H1 (cell line): ENCODE measurements around the gene UBXN1.

Experiments
- CHD2 ChIP-seq: IDR thresholded peaks from 2 replicates; pipeline ENCODE4 v1.6.1; 2012; ENCODE audit warnings: low read length, improper control_type of control experiment
- EZH2 ChIP-seq: fragments of 200-600 bp; sonication (generic); IDR thresholded peaks from 2 replicates; pipeline ENCODE4 v1.7.1; 2012; ENCODE audit warnings: low read depth, mild to moderate bottlenecking, moderate library complexity, low read length, inconsistent platforms; ENCODE audit not compliant: severe bottlenecking
- HDAC6 ChIP-seq: IDR thresholded peaks from one replicate; pipeline ENCODE4 v1.7.1; 2012; ENCODE audit warnings: low read depth, mild to moderate bottlenecking, inconsistent platforms, low read length, moderate library complexity
- POLR2A ChIP-seq, 2 experiments: IDR thresholded peaks; 1 replicate in 1 of 2; 2 replicates in 1 of 2; pipeline ENCODE4 v1.6.1; 2011; ENCODE audit warnings: low read depth in 2 of 2, low read length in 2 of 2, mild to moderate bottlenecking in 2 of 2; ENCODE audit errors: control extremely low read depth in 1 of 2
- RBBP5 ChIP-seq: IDR thresholded peaks from 2 replicates; pipeline ENCODE4 v1.7.1; 2012; ENCODE audit warnings: low read depth, mild to moderate bottlenecking, inconsistent platforms, low read length, moderate library complexity, borderline replicate concordance
- RNF2 ChIP-seq: fragments of 200-900, 300-1000 bp; sonication (generic); IDR thresholded peaks from 2 replicates; pipeline ENCODE4 v1.7.1; 2016; ENCODE audit warnings: borderline replicate concordance, low read depth, mild to moderate bottlenecking, antibody characterized with exemption, low read length; ENCODE audit not compliant: poor library complexity, severe bottlenecking; ENCODE audit errors: missing control alignments
- RXRA ChIP-seq: IDR thresholded peaks from 2 replicates; pipeline ENCODE4 v1.6.1; 2011; ENCODE audit warnings: low read depth, mild to moderate bottlenecking, low read length, moderate library complexity; ENCODE audit not compliant: insufficient read depth
- ZNF274 ChIP-seq: IDR thresholded peaks from 2 replicates; pipeline ENCODE4 v1.7.0; 2012; ENCODE audit warnings: low read length, borderline replicate concordance; ENCODE audit errors: extremely low read depth
- TF ChIP-seq, protein P1 (sequence below), 3 experiments: IDR thresholded peaks; 1 replicate in 2 of 3; 2 replicates in 1 of 3; pipeline versions ENCODE4 v1.5.1 to v1.6.1; 2011; ENCODE audit warnings: low read length in 3 of 3, mild to moderate bottlenecking in 3 of 3, inconsistent platforms in 2 of 3, low read depth in 1 of 3, moderate library complexity in 1 of 3; ENCODE audit not compliant: insufficient read depth in 1 of 3; ENCODE audit errors: control extremely low read depth in 1 of 3
- TF ChIP-seq, protein P2 (sequence below): IDR thresholded peaks from 2 replicates; pipeline ENCODE4 v1.6.1; 2012; ENCODE audit warnings: low read length, inconsistent platforms
- TF ChIP-seq, protein P3 (sequence below): IDR thresholded peaks from 2 replicates; pipeline ENCODE4 v1.6.1; 2011; ENCODE audit warnings: low read length, improper control_type of control experiment
- TF ChIP-seq, protein P4 (sequence below): IDR thresholded peaks from 2 replicates; pipeline ENCODE4 v1.6.1; 2012; ENCODE audit warnings: inconsistent platforms

DNA sequence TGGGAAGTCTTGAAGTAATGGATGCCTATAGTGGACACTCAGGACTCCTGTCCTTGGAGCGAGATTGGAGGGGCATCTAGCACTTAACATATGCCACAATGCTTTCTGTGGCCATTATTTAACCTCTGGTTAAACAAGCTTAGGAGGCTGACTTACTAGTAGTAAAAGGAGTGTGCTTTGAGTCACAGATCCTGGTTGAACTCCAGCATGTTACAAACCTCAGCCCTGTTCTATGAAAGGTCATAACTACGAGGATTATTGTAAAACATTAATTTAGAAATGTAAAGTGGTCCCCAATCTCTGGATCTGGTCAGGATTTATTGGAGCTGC lies 5.7 kb downstream of the UBXN1 start:
- no peak for TF ChIP-seq EZH2
- TF ChIP-seq, protein P1, sequence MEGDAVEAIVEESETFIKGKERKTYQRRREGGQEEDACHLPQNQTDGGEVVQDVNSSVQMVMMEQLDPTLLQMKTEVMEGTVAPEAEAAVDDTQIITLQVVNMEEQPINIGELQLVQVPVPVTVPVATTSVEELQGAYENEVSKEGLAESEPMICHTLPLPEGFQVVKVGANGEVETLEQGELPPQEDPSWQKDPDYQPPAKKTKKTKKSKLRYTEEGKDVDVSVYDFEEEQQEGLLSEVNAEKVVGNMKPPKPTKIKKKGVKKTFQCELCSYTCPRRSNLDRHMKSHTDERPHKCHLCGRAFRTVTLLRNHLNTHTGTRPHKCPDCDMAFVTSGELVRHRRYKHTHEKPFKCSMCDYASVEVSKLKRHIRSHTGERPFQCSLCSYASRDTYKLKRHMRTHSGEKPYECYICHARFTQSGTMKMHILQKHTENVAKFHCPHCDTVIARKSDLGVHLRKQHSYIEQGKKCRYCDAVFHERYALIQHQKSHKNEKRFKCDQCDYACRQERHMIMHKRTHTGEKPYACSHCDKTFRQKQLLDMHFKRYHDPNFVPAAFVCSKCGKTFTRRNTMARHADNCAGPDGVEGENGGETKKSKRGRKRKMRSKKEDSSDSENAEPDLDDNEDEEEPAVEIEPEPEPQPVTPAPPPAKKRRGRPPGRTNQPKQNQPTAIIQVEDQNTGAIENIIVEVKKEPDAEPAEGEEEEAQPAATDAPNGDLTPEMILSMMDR (IDR thresholded peaks at IDR 0.05; ENCODE audit: control extremely low read depth in 1 of 3, insufficient read depth in 1 of 3, low read depth in 1 of 3, low read length in 3 of 3), result no peak
- no peak for TF ChIP-seq HDAC6
- TF ChIP-seq ZNF274, result no peak
- TF ChIP-seq, protein P2, sequence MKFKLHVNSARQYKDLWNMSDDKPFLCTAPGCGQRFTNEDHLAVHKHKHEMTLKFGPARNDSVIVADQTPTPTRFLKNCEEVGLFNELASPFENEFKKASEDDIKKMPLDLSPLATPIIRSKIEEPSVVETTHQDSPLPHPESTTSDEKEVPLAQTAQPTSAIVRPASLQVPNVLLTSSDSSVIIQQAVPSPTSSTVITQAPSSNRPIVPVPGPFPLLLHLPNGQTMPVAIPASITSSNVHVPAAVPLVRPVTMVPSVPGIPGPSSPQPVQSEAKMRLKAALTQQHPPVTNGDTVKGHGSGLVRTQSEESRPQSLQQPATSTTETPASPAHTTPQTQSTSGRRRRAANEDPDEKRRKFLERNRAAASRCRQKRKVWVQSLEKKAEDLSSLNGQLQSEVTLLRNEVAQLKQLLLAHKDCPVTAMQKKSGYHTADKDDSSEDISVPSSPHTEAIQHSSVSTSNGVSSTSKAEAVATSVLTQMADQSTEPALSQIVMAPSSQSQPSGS, result no peak
- TF ChIP-seq RBBP5, result no peak
- no peak for TF ChIP-seq CHD2
- TF ChIP-seq, protein P3, sequence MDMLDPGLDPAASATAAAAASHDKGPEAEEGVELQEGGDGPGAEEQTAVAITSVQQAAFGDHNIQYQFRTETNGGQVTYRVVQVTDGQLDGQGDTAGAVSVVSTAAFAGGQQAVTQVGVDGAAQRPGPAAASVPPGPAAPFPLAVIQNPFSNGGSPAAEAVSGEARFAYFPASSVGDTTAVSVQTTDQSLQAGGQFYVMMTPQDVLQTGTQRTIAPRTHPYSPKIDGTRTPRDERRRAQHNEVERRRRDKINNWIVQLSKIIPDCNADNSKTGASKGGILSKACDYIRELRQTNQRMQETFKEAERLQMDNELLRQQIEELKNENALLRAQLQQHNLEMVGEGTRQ, result no peak
- no peak for TF ChIP-seq POLR2A (IDR thresholded peaks at IDR 0.05; ENCODE audit: control extremely low read depth in 1 of 2, low read depth in 2 of 2, low read length in 2 of 2)
- TF ChIP-seq RXRA, result no peak
- TF ChIP-seq, protein P4, sequence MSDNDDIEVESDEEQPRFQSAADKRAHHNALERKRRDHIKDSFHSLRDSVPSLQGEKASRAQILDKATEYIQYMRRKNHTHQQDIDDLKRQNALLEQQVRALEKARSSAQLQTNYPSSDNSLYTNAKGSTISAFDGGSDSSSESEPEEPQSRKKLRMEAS, result no peak
- no peak for TF ChIP-seq RNF2
